ENCODE measurements around the gene NOG. TPM values are rescaled to one million over a fixed set of nuclear protein-coding genes. Genes with fewer than 3 reads are reported as not detected.

Gene NOG
- total RNA-seq, 2 experiments from 2014 or later = 2.4 to 2.6 TPM

- Mint-ChIP-seq H3K36me3 (ENCODE audit: low read depth) (no peaks in the 10 kb centered on the region), H3K4me1 (ENCODE audit: low read depth) (no peaks in the 10 kb centered on the region), H3K9me3 (peaks cover 5% of the 10 kb centered on the region), H3K4me3 (no peak overlapping the region), H3K27me3 (ENCODE audit: low read depth) (peaks cover 3% of the 10 kb centered on the region), H3K27ac (no peak overlapping the region)
- intact Hi-C loops (cut with micrococcal nuclease) = no loop called here
- CTCF ChIA-PET = interaction anchor here (0.9 to 1.1 kb wide), 2 partner anchors 9 to 94 kb away, joined by 3 to 5 read pairs; no protein-coding TSS in a partner anchor
- no peak for DNase-seq
Observed at GRCh38 chr17:56583772-56584171, 9.7 kb upstream of the NOG start.

GRCh38 chr17:56587298-56587697 lies 6.2 kb upstream of the NOG start:
- Mint-ChIP-seq H3K4me1 (ENCODE audit: low read depth) (peaks cover 2% of the 10 kb centered on the region), H3K9me3 (no peaks in the 10 kb centered on the region), H3K4me3 (no peak overlapping the region), H3K27ac (no peak overlapping the region), H3K27me3 (ENCODE audit: low read depth) (no peaks in the 10 kb centered on the region), H3K36me3 (ENCODE audit: low read depth) (no peaks in the 10 kb centered on the region)
- CTCF ChIA-PET = no interaction called here
- no peak for DNase-seq
- intact Hi-C loops (cut with micrococcal nuclease) = no loop called here

DNA sequence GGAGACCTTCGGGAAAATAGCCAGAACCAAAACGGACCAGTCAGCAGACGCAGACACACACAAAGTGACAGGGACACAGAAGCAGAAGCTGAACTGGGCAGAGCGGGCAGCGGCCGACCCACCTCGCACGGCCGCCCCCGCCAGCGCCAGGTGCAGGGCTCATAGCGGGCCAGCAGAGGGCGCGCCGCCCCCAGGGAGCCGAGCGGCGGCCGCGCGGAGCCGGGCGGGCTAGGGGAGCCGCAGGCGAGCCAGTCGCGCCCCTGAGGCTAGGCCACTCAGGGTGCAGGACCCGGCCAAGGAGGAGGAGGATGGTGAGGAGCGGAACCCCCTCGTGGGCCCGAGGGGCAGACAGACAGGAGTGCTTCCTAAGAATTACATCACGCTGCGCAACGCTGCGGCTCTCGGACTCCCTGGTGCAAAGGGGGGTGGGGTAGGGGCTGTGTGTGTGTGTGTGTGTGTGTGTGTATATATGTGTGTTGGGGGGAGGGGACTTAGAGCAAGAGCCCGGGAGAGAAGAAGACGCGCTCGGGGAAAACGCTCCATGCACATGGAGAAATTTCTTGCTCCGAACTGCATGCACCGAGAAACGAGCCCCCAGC lies 913 bp upstream of the NOG start:
- Mint-ChIP-seq H3K27ac (no peak overlapping the region), H3K9me3 (no peaks in the 10 kb centered on the region), H3K4me3 (peak overlapping the region; percentile 79), H3K4me1 (ENCODE audit: low read depth) (peaks cover 17% of the 10 kb centered on the region), H3K27me3 (ENCODE audit: low read depth) (no peaks in the 10 kb centered on the region), H3K36me3 (ENCODE audit: low read depth) (no peaks in the 10 kb centered on the region)
- peak; percentile 66 for DNase-seq
- CTCF ChIA-PET = interaction anchor here (0.7 to 8.4 kb wide), 19 partner anchors 9 to 208 kb away, joined by 3 to 72 read pairs (median 5); no protein-coding TSS in a partner anchor
- intact Hi-C loops (cut with micrococcal nuclease) = loop anchor here (1.0 to 10.0 kb wide), 7 partner anchors 62 to 1018 kb away; partner anchors contain the start of gene COIL

GRCh38 chr17:56593086-56593645 lies 333 bp upstream of the NOG start:
- Mint-ChIP-seq H3K27me3 (ENCODE audit: low read depth) (no peaks in the 10 kb centered on the region), H3K4me1 (ENCODE audit: low read depth) (peaks cover 23% of the 10 kb centered on the region), H3K36me3 (ENCODE audit: low read depth) (no peaks in the 10 kb centered on the region), H3K27ac (no peak overlapping the region), H3K4me3 (peak overlapping the region; percentile 79), H3K9me3 (no peaks in the 10 kb centered on the region)
- intact Hi-C loops (cut with micrococcal nuclease) = loop anchor here (1.0 to 10.0 kb wide), 4 partner anchors 96 to 1018 kb away; partner anchors contain the start of gene COIL
- CTCF ChIA-PET = interaction anchor here (0.7 to 8.4 kb wide), 18 partner anchors 9 to 207 kb away, joined by 3 to 72 read pairs (median 4); no protein-coding TSS in a partner anchor
- peak; percentile 67 for DNase-seq

GRCh38 chr17:56594320-56595107 lies 1.0 kb downstream of the NOG start:
- Mint-ChIP-seq H3K27ac (no peak overlapping the region), H3K4me3 (peak overlapping the region; percentile 74), H3K4me1 (ENCODE audit: low read depth) (peaks cover 35% of the 10 kb centered on the region), H3K9me3 (no peaks in the 10 kb centered on the region), H3K36me3 (ENCODE audit: low read depth) (no peaks in the 10 kb centered on the region), H3K27me3 (ENCODE audit: low read depth) (no peaks in the 10 kb centered on the region)
- CTCF ChIA-PET = interaction anchor here (0.6 to 8.4 kb wide), 12 partner anchors 9 to 290 kb away, joined by 3 to 72 read pairs (median 4); no protein-coding TSS in a partner anchor
- intact Hi-C loops (cut with micrococcal nuclease) = loop anchor here (2.0 to 10.0 kb wide), 6 partner anchors 97 to 1174 kb away; partner anchors contain the start of genes AKAP1, COIL and MMD
- peak; percentile 49 for DNase-seq

DNA sequence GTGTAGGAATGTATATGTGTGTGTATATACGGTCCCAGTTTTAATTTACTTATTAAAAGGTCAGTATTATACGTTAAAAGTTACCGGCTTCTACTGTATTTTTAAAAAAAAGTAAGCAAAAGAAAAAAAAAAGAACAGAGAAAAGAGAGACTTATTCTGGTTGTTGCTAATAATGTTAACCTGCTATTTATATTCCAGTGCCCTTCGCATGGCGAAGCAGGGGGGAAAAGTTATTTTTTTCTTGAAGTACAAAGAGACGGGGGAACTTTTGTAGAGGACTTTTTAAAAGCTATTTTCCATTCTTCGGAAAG lies 1.6 kb downstream of the NOG start:
- peak overlapping the region; percentile 56 for H3K27ac Mint-ChIP-seq
- DNase-seq = no peak
- CTCF ChIA-PET = interaction anchor here (0.6 to 8.4 kb wide), 13 partner anchors 9 to 310 kb away, joined by 3 to 72 read pairs (median 4); no protein-coding TSS in a partner anchor
- H3K4me3 Mint-ChIP-seq = peak overlapping the region; percentile 74
- no peaks in the 10 kb centered on the region for H3K27me3 Mint-ChIP-seq (ENCODE audit: low read depth)
- intact Hi-C loops (cut with micrococcal nuclease) = loop anchor here (2.0 to 10.0 kb wide), 4 partner anchors 167 to 1174 kb away; partner anchors contain the start of genes AKAP1 and MMD
- H3K9me3 Mint-ChIP-seq = no peaks in the 10 kb centered on the region
- H3K4me1 Mint-ChIP-seq (ENCODE audit: low read depth) = peaks cover 38% of the 10 kb centered on the region
- H3K36me3 Mint-ChIP-seq (ENCODE audit: low read depth) = no peaks in the 10 kb centered on the region

- CTCF ChIA-PET = interaction anchor here (0.6 to 8.4 kb wide), 6 partner anchors 9 to 183 kb away, joined by 3 to 72 read pairs (median 4); no protein-coding TSS in a partner anchor
- no peaks in the 10 kb centered on the region for H3K27me3 Mint-ChIP-seq (ENCODE audit: low read depth)
- H3K4me3 Mint-ChIP-seq = peak overlapping the region; percentile 76
- H3K27ac Mint-ChIP-seq = peak overlapping the region; percentile 77
- H3K9me3 Mint-ChIP-seq = no peaks in the 10 kb centered on the region
- peak; percentile 50 for DNase-seq
- peaks cover 47% of the 10 kb centered on the region for H3K4me1 Mint-ChIP-seq (ENCODE audit: low read depth)
- H3K36me3 Mint-ChIP-seq (ENCODE audit: low read depth) = no peaks in the 10 kb centered on the region
- intact Hi-C loops (cut with micrococcal nuclease) = loop anchor here (2.0 to 10.0 kb wide), 4 partner anchors 166 to 1175 kb away; partner anchors contain the start of genes AKAP1 and MMD
Observed at GRCh38 chr17:56595831-56596690, 2.6 kb downstream of the NOG start.

DNA sequence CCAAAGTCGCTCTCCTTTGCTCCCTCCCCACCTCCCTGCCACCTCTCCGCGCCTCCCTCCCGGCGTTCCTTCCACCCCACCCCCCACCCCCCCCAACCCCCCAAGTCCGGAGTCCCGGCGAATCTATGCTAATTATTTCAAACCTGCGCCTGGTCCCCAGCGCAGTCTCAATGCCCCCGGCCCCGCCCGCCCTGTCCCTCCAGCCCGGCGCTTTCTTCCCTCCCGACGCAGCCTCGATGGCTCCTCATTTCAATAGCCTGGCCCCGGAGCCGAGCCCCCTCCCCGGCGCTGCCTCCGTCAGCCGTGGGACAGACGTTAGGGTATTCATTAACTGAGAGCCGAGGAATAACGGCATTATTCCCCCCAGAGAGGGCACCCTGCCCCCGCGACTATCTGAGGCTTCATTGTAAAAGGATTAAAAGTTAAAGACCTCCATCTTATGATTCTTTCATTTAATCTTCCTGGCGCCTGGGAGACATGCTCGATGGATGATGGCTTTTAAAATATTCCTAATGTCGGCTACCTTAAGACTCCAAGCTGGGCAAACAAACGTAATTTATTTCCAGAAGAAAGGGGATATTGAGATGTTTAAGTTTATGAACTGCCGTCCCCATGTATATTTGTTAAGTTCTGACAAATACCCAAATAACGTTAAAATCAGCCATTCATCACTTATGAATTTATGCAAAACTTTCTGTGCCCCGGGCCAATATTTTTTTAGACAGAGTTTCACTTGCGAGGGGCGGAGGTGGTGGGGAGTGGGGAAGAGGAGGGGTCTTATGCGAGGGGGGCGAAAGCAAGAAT lies 3.4 kb downstream of the NOG start:
- Mint-ChIP-seq H3K4me1 (ENCODE audit: low read depth) (peaks cover 54% of the 10 kb centered on the region), H3K4me3 (peak overlapping the region; percentile 79), H3K27ac (peak overlapping the region; percentile 77), H3K36me3 (ENCODE audit: low read depth) (no peaks in the 10 kb centered on the region), H3K27me3 (ENCODE audit: low read depth) (no peaks in the 10 kb centered on the region), H3K9me3 (no peaks in the 10 kb centered on the region)
- CTCF ChIA-PET = interaction anchor here (1.1 to 8.4 kb wide), 3 partner anchors 59 to 119 kb away, joined by 3 to 72 read pairs (median 5); no protein-coding TSS in a partner anchor
- DNase-seq = peak; percentile 34
- intact Hi-C loops (cut with micrococcal nuclease) = loop anchor here (5.0 to 10.0 kb wide), 3 partner anchors 165 to 1022 kb away; partner anchors contain the start of gene AKAP1

DNA sequence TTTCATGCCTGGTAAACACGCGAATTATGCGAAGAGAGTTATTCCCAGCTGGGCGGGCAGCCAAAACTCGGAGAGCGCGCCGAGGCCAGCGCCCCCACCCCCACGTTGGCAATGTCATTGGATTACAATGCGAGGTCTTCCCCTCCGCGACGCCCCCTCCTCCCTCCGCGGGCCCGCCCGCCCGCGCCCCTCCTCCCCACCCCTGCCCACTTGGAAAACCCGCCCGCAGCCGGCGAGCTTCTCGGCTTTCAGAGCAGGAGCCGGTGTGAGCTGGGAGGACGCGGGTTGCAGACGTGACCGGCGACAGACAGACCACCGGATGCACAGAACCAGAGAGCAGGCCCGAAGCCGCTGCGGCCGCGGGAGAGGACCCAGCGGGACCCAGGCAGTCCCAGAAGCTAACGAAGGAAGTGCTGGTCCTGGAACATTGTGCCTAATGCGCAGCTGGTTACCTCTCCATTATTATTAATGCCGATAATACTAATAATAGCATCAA lies 4.0 kb downstream of the NOG start:
- intact Hi-C loops (cut with micrococcal nuclease) = loop anchor here (5.0 to 10.0 kb wide), 3 partner anchors 165 to 1023 kb away; partner anchors contain the start of gene AKAP1
- H3K4me3 Mint-ChIP-seq = peak overlapping the region; percentile 79
- no peaks in the 10 kb centered on the region for H3K36me3 Mint-ChIP-seq (ENCODE audit: low read depth)
- CTCF ChIA-PET = interaction anchor here (1.1 to 8.4 kb wide), 5 partner anchors 56 to 183 kb away, joined by 3 to 72 read pairs (median 14); no protein-coding TSS in a partner anchor
- peak; percentile 27 for DNase-seq
- H3K4me1 Mint-ChIP-seq (ENCODE audit: low read depth) = peaks cover 57% of the 10 kb centered on the region
- H3K27ac Mint-ChIP-seq = peak overlapping the region; percentile 85
- no peaks in the 10 kb centered on the region for H3K27me3 Mint-ChIP-seq (ENCODE audit: low read depth)
- no peaks in the 10 kb centered on the region for H3K9me3 Mint-ChIP-seq

DNA sequence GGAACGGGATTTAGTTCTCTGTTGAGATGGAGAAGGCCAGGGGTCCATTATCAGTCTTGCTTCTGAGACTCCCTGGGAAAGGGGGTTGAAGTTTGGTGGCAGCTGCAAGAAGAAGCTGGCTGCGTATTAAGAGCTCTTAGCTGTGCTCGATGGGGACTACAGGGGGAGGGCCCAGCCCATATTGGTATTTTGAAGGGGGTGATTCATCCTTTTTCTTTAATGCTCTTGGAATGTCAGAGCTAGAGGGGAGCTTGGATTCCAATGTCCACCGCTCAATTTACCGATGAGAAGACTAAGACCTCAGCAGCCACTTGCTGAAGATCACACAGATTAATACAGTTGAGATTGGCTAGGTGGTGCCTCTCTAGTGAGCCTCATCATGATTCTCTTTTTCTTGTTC lies 5.0 kb downstream of the NOG start:
- H3K4me3 Mint-ChIP-seq = peak overlapping the region; percentile 52
- DNase-seq = peak; percentile 13
- H3K27me3 Mint-ChIP-seq (ENCODE audit: low read depth) = no peaks in the 10 kb centered on the region
- H3K27ac Mint-ChIP-seq = peak overlapping the region; percentile 85
- no peaks in the 10 kb centered on the region for H3K36me3 Mint-ChIP-seq (ENCODE audit: low read depth)
- intact Hi-C loops (cut with micrococcal nuclease) = loop anchor here (2.0 to 10.0 kb wide), 4 partner anchors 164 to 1024 kb away; partner anchors contain the start of genes AKAP1 and DGKE
- H3K4me1 Mint-ChIP-seq (ENCODE audit: low read depth) = peaks cover 66% of the 10 kb centered on the region
- CTCF ChIA-PET = interaction anchor here (0.6 to 2.6 kb wide), 9 partner anchors 41 to 887 kb away, joined by 3 to 20 read pairs (median 4); no protein-coding TSS in a partner anchor
- H3K9me3 Mint-ChIP-seq = no peaks in the 10 kb centered on the region

Measured in activated naive CD4-positive, alpha-beta T cell treated with anti-CD3 and anti-CD28 coated beads for 36 hours (primary cell).